CMK (cell line): ENCODE results near the gene RIMKLB.
"Not testable (repeated sequence)": the region's sequence is repeated elsewhere in the genome, so short reads cannot be mapped to it uniquely, and the experiment has no call there.

Experiments used
- DNase-seq: peaks from one replicate; pipeline ENCODE4 v3.0.0-alpha.2; 2010; ENCODE audit warnings: low read depth

The RIMKLB gene

DNA sequence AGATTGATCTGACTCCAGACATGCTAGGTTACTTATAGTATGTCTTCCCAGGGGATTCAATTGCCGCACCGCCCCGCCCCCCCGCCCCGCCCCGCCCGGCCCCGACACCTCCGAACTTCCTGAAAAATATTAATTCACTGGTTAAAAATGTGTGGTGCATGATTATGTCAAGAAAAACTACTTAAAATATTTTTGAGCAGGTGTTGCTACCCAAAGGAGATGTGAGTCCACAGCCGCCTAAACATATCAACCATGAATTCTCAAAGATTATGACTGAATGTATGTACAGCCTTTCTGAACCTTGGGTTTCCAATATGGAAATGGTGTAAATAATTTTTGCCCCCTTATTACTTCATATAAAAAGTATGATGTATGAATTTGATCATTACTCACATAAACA lies 2.7 kb upstream of the RIMKLB start:
- DNase-seq = no peak

DNA sequence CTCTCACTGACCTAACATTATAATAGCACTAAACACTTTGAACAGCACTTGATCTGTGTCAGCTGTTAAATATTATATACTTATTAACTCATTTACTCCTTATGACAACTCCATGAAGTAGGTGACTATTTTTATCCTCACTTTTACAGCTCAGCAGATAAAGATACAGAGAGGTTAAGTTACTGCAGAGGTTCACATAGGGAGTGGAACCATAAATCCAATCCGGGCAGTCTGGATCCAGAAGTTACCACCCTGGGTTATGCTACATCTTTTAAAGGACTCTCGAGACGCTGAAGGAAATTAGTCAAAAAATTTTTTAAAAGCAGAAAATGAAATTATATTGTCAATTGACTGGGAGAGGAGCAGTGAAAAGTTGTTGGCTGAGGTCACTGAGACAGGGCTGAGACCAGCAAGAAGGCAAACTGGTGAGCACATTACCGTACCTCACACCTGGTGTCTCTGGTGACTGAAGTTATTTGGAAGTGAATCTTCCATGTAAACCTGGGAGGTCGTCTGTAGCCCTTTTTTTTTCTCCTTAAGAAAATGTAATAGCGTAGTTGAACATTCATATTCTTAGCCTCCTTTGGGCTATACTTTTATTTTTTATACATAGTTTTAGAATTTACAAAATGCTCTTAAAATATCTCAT lies 1.2 kb upstream of the RIMKLB start:
- no peak for DNase-seq

DNA sequence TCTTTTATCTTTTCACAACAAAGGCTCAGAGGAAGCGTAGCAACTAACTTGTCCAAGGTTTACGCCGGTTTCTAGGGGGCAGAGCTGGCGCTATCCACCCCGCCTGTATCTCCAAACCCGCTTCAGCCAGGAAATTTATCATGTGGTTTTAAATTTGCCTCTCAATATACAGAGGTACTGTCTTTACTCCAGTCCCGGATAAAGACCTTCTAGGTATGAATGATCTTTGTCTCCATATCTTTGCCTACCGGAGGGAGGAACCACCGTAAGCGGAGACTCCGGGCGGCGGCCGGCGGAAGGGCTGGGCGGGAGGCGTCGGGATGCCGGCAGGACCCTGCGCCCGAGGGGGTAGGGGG lies 693 bp upstream of the RIMKLB start:
- DNase-seq = no peak

- peak; percentile 33 for DNase-seq
Observed at GRCh38 chr12:8698132-8698851, 501 bp downstream of the RIMKLB start.

- DNase-seq = no peak
Observed at GRCh38 chr12:8698879-8699278, 1.1 kb downstream of the RIMKLB start.

- no peak for DNase-seq
Observed at GRCh38 chr12:8699714-8700113, 1.9 kb downstream of the RIMKLB start.

- no peak for DNase-seq
Observed at GRCh38 chr12:8701046-8701660, 3.4 kb downstream of the RIMKLB start.

GRCh38 chr12:8702159-8702558 lies 4.4 kb downstream of the RIMKLB start:
- DNase-seq = no peak

DNA sequence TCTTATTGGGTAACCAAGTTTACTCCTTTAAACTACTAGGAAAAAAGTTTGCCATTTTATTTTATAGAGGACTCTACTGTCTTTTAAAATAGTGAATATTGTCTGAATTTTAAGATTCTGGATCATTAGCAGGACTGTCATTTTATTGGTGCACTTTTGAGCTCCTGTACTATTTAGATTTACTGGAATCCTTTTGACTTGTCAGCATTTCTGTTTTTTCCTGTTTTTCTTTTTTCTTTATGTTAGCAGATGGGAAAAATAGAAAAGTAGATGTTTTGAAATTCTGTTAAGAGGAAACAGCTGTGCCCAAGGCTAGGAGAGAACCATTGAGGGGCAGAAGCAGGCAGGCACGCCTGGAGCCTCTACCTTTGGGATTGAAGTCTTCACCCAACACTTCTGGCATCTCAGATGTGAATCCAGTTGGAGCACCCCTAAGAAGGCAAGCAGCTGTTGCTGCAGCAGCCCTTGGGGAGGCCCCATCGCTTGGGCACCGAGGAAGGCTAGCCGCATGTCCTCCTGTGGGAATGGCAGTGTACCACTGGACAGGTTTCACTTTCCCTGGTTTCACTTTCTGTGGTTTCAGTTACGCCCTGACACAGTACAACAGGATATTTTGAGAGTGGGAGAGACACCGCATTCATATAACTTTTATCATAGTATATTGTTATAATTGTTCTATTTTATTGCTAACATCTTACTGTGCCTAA lies 11.5 kb downstream of the RIMKLB start:
- DNase-seq = no peak

GRCh38 chr12:8712572-8712971 lies 14.8 kb downstream of the RIMKLB start:
- no peak for DNase-seq

- no peak for DNase-seq
Observed at GRCh38 chr12:8722286-8722800, 24.6 kb downstream of the RIMKLB start.

- no peak for DNase-seq
Observed at GRCh38 chr12:8734873-8735381, 37.1 kb downstream of the RIMKLB start.

DNA sequence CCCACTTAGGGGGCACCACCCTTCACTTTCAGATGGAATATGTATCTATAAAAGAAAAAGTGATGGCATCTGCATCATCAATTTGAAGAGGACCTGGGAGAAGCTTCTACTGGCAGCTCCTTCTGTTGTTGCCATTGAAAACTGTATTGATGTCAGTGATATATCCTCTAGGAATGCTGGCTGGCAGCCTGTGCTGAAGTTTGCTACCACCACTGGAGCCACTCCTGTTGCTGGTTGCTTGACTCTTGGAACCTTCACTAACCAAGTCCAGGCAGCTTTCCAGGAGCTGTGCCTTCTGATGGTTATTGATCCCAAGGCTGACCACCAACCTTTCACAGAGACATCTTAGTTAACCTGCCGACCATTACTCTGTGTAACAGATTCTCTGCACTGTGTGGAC lies 44.7 kb downstream of the RIMKLB start:
- DNase-seq = no peak

GRCh38 chr12:8743121-8743520 lies 45.3 kb downstream of the RIMKLB start:
- not testable (repeated sequence) for DNase-seq

DNA sequence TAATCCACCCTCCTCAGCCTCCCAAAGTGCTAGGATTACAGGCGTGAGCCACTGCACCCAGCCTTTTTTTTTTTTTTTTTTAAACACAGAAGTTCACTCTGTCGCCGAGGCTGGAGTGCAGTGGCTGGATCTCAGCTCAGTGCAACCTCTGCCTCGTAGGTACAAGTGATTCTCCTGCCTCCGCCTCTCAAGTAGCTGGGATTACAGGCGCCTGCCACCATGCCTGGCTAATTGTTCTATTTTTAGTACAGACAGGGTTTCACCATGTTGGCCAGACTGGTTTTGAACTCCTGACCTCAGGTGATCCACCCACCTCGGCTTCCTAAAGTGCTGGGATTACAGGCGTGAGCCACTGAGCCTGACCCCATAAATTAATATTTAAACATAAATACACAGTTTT lies 47.8 kb downstream of the RIMKLB start:
- DNase-seq = not testable (repeated sequence)

DNA sequence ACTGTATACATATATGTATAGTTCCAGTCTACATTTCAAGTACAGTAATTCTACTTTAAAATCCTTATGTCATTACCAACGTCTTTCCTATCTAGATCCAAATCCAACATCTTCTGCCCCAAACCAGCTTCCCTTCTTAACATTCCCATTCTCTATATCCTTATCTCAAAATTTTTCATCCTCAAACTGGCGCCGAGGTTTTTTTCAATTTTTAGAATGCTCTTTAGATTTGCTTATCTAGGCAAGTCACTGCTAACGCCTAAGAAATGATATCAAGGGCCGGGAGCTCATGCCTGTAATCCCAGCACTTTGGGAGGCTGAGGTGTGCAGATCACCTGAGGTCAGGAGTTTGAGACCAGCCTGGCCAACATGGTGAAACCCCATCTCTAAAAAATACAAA lies 48.3 kb downstream of the RIMKLB start:
- DNase-seq = no peak

DNA sequence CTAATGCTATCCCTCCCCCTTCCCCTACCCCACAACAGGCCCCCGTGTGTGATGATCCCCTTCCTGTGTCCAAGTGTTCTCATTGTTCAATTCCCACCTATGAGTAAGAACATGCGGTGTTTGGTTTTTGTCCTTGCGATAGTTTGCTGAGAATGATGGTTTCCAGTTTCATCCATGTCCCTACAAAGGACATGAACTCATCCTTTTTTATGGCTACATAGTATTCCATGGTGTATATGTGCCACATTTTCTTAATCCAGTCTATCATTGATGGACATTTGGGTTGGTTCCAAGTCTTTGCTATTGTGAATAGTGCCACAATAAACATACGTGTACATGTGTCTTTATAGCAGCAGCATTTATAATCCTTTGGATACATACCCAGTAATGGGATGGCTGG lies 62.3 kb downstream of the RIMKLB start:
- not testable (repeated sequence) for DNase-seq

- DNase-seq = not testable (repeated sequence)
Observed at GRCh38 chr12:8762701-8763100, 64.9 kb downstream of the RIMKLB start.

GRCh38 chr12:8766121-8766520 lies 68.3 kb downstream of the RIMKLB start:
- not testable (repeated sequence) for DNase-seq

- no peak for DNase-seq
Observed at GRCh38 chr12:8770499-8770898, 72.7 kb downstream of the RIMKLB start.

DNA sequence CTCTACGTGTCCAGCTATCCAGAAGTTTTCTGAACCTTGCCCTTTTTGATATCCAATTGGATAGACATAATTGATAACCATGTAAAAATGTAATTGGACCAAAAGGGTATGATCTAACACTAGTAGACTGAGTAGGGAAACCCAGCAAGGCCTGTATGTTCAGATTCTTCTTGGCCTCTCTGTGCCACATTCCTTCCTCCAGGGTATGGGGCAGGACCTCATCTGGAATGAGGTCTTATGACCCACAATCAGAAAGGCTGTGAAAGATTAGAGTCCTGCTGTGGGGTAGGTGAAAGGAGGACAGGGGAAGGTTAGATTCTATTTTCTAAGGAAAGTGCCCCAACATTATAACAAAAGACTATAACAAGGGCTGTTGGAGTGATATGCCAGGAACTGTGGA lies 73.3 kb downstream of the RIMKLB start:
- DNase-seq = no peak

GRCh38 chr12:8773461-8773860 lies 75.7 kb downstream of the RIMKLB start:
- no peak for DNase-seq
